Nephron progenitor cell (in vitro differentiated cells): ENCODE measurements around the gene ENPP4.
"Not testable (repeated sequence)": the region's sequence is repeated elsewhere in the genome, so short reads cannot be mapped to it uniquely, and the experiment has no call there.

Experiments used
- DNase-seq: peaks from one replicate; pipeline ENCODE4 v3.0.0; 2021
- H3K27ac Mint-ChIP-seq: 2 replicates; pipeline ENCODE4 v1.8.0; 2021; ENCODE audit warnings: mild to moderate bottlenecking, moderate library complexity, mixed read lengths
- H3K27me3 Mint-ChIP-seq: 2 replicates; pipeline ENCODE4 v1.8.0; 2021; ENCODE audit warnings: mild to moderate bottlenecking, low read depth, mixed read lengths; ENCODE audit not compliant: poor library complexity
- H3K36me3 Mint-ChIP-seq: 2 replicates; pipeline ENCODE4 v1.8.0; 2021; ENCODE audit warnings: low read depth, mixed read lengths
- H3K4me1 Mint-ChIP-seq: 2 replicates; pipeline ENCODE4 v1.8.0; 2021; ENCODE audit warnings: mixed read lengths
- H3K4me3 Mint-ChIP-seq: 2 replicates; pipeline ENCODE4 v1.8.0; 2021; ENCODE audit warnings: mild to moderate bottlenecking, moderate library complexity, mixed read lengths
- H3K9me3 Mint-ChIP-seq: 2 replicates; pipeline ENCODE4 v1.8.0; 2021; ENCODE audit warnings: mild to moderate bottlenecking, moderate library complexity, mixed read lengths
- TF ChIP-seq, protein P1 (sequence below): fragments of 200-600 bp; sonication (generic); IDR thresholded peaks from 2 replicates; pipeline ENCODE4 v1.5.0; 2021; ENCODE audit warnings: antibody characterized with exemption

The ENPP4 gene

DNA sequence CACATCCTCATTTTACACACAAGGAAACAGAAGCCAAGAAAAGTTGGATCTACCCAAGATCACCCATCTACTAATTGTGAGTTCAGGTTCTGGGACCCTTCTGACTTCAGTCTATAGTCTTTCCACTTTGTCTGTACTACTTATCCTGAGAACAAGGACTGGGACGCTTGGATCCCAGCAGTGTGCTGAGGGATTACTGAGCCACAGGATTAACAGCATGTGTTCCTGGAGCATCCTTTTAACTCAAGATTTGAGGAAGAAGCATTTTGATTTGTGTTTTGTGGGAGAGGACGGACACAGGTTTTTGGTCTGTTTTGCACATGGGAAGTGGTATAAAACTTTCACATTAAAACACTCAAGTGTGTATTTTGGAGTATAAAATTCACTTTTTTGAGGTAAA, 4.4 kb downstream of the ENPP4 start:
- no peaks in the 10 kb centered on the region for H3K36me3 Mint-ChIP-seq
- H3K9me3 Mint-ChIP-seq = peaks cover 8% of the 10 kb centered on the region
- H3K4me1 Mint-ChIP-seq = peaks cover 10% of the 10 kb centered on the region
- TF ChIP-seq, protein P1, sequence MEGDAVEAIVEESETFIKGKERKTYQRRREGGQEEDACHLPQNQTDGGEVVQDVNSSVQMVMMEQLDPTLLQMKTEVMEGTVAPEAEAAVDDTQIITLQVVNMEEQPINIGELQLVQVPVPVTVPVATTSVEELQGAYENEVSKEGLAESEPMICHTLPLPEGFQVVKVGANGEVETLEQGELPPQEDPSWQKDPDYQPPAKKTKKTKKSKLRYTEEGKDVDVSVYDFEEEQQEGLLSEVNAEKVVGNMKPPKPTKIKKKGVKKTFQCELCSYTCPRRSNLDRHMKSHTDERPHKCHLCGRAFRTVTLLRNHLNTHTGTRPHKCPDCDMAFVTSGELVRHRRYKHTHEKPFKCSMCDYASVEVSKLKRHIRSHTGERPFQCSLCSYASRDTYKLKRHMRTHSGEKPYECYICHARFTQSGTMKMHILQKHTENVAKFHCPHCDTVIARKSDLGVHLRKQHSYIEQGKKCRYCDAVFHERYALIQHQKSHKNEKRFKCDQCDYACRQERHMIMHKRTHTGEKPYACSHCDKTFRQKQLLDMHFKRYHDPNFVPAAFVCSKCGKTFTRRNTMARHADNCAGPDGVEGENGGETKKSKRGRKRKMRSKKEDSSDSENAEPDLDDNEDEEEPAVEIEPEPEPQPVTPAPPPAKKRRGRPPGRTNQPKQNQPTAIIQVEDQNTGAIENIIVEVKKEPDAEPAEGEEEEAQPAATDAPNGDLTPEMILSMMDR = no peak
- no peak for DNase-seq
- no peak overlapping the region for H3K4me3 Mint-ChIP-seq
- no peak overlapping the region for H3K27ac Mint-ChIP-seq
- peaks cover 32% of the 10 kb centered on the region for H3K27me3 Mint-ChIP-seq

GRCh38 chr6:46135176-46135575, 5.4 kb downstream of the ENPP4 start:
- Mint-ChIP-seq H3K4me3 (no peak overlapping the region), H3K4me1 (peaks cover 3% of the 10 kb centered on the region), H3K36me3 (no peaks in the 10 kb centered on the region), H3K9me3 (peaks cover 6% of the 10 kb centered on the region), H3K27me3 (peaks cover 22% of the 10 kb centered on the region), H3K27ac (no peak overlapping the region)
- TF ChIP-seq, protein P1 = no peak
- DNase-seq = no peak

GRCh38 chr6:46136831-46137230, 7.0 kb downstream of the ENPP4 start:
- H3K4me1 Mint-ChIP-seq = no peaks in the 10 kb centered on the region
- H3K27me3 Mint-ChIP-seq = peaks cover 14% of the 10 kb centered on the region
- H3K27ac Mint-ChIP-seq = no peak overlapping the region
- TF ChIP-seq, protein P1 = no peak
- H3K36me3 Mint-ChIP-seq = no peaks in the 10 kb centered on the region
- no peaks in the 10 kb centered on the region for H3K9me3 Mint-ChIP-seq
- no peak overlapping the region for H3K4me3 Mint-ChIP-seq
- DNase-seq = no peak

- TF ChIP-seq, protein P1 = no peak
- H3K36me3 Mint-ChIP-seq = no peaks in the 10 kb centered on the region
- H3K4me1 Mint-ChIP-seq = no peaks in the 10 kb centered on the region
Measured at GRCh38 chr6:46137387-46137786, 7.6 kb downstream of the ENPP4 start.

DNA sequence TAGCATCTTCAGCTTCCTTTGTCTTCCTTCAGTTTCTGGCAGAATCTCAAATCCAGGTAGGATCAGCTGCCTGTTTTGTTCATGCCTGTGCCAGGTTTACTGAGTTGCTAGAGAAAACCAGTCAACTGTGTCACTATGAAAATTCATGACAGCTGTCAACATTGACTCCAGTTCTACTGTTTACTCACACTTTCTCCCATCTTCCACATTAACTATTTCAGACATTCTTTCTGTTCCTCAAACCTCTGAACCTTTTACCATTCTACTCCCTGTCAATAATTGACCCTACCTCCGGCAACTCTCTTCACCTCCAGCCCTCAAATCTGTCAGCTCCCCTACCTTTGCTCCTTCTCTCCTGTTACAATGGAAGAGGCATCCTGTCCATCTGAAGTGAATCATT, 8.5 kb downstream of the ENPP4 start:
- Mint-ChIP-seq H3K4me1 (no peaks in the 10 kb centered on the region), H3K27ac (no peak overlapping the region), H3K36me3 (no peaks in the 10 kb centered on the region), H3K27me3 (peaks cover 14% of the 10 kb centered on the region), H3K9me3 (no peaks in the 10 kb centered on the region), H3K4me3 (no peak overlapping the region)
- no peak for DNase-seq
- TF ChIP-seq, protein P1 = no peak

More at GRCh38 chr6:46137387-46137786, 7.6 kb downstream of the ENPP4 start:
- Mint-ChIP-seq H3K27ac (no peak overlapping the region), H3K27me3 (peaks cover 14% of the 10 kb centered on the region), H3K9me3 (no peaks in the 10 kb centered on the region), H3K4me3 (no peak overlapping the region)
- no peak for DNase-seq

GRCh38 chr6:46144270-46144669, 14.5 kb downstream of the ENPP4 start:
- H3K4me1 Mint-ChIP-seq = no peaks in the 10 kb centered on the region

GRCh38 chr6:46149066-46149465, 19.3 kb downstream of the ENPP4 start:
- H3K27ac Mint-ChIP-seq, H3K9me3 Mint-ChIP-seq, H3K27me3 Mint-ChIP-seq, DNase-seq, H3K4me3 Mint-ChIP-seq, H3K36me3 Mint-ChIP-seq, H3K4me1 Mint-ChIP-seq: not testable (repeated sequence)

More at GRCh38 chr6:46144270-46144669, 14.5 kb downstream of the ENPP4 start:
- H3K36me3 Mint-ChIP-seq = no peaks in the 10 kb centered on the region
- TF ChIP-seq, protein P1 = no peak
- H3K27ac Mint-ChIP-seq = no peak overlapping the region
- no peak for DNase-seq
- H3K4me3 Mint-ChIP-seq = no peak overlapping the region
- H3K9me3 Mint-ChIP-seq = no peaks in the 10 kb centered on the region
- H3K27me3 Mint-ChIP-seq = no peaks in the 10 kb centered on the region
